ENCODE measurements around the gene EEF1A2.

GRCh38 chr20:63447320-63447719 is 51.6 kb downstream of the EEF1A2 start:
- TF ChIP-seq, protein P1, sequence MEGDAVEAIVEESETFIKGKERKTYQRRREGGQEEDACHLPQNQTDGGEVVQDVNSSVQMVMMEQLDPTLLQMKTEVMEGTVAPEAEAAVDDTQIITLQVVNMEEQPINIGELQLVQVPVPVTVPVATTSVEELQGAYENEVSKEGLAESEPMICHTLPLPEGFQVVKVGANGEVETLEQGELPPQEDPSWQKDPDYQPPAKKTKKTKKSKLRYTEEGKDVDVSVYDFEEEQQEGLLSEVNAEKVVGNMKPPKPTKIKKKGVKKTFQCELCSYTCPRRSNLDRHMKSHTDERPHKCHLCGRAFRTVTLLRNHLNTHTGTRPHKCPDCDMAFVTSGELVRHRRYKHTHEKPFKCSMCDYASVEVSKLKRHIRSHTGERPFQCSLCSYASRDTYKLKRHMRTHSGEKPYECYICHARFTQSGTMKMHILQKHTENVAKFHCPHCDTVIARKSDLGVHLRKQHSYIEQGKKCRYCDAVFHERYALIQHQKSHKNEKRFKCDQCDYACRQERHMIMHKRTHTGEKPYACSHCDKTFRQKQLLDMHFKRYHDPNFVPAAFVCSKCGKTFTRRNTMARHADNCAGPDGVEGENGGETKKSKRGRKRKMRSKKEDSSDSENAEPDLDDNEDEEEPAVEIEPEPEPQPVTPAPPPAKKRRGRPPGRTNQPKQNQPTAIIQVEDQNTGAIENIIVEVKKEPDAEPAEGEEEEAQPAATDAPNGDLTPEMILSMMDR (IDR thresholded peaks at IDR 0.05): no peak
- TF ChIP-seq EP300 (IDR thresholded peaks at IDR 0.05): no peak
- TF ChIP-seq POLR2A (IDR thresholded peaks at IDR 0.05; ENCODE audit: low read depth): no peak
- TF ChIP-seq POLR2AphosphoS5 (IDR thresholded peaks at IDR 0.05): no peak
